HepG2 (cell line): ENCODE results near the gene GNGT2. TPM values are rescaled to one million over a fixed set of nuclear protein-coding genes. Genes with fewer than 3 reads are reported as not detected.

ENCODE experiments used
- ATAC-seq: fragments of 200-7000 bp; cut with Tn5 transposase; 3 replicates; pipeline ENCODE4 v1.9.1; 2020; ENCODE audit warnings: mild to moderate bottlenecking, moderate library complexity
- BruUV-seq: library from RNA; stranded (reverse); fragments of 400-500 nt; replicated peaks from 2 replicates; lab custom pipeline; 2021; lab: Mats Ljungman, UMichigan
- CTCF ChIA-PET: fragments of 300-600 bp; formaldehyde crosslinking; extraction: SDS; loops from one replicate; lab custom pipeline; 2021; ENCODE audit warnings: low total read pairs, inconsistent platforms, low intra/inter-chr PET ratio; lab: Yijun Ruan, JAX
- POLR2A ChIA-PET: fragments of 350-600 bp; sonication (Branson Sonifier 250); formaldehyde crosslinking; loops from one replicate; lab custom pipeline; 2020; ENCODE audit warnings: antibody characterized with exemption, inconsistent platforms; lab: Yijun Ruan, JAX
- DNase-seq: peaks from one replicate; pipeline ENCODE4 v3.0.0-alpha.2; 2015; ENCODE audit warnings: low spot score
- FAIRE-seq: peaks from 3 replicates; lab custom pipeline; 2011; peaks lifted over from hg19 to GRCh38; lab: Jason Lieb, UNC
- H2AFZ ChIP-seq: one replicate; pipeline ENCODE4 v1.6.1; 2011; ENCODE audit warnings: low read length, inconsistent platforms
- H3K27ac ChIP-seq: fragments of 300-600 bp; 3 replicates; pipeline ENCODE4 v1.8.0; 2011; ENCODE audit warnings: mixed run types, mild to moderate bottlenecking, mixed read lengths, low read length, inconsistent platforms; ENCODE audit not compliant: insufficient read depth; ENCODE audit errors: extremely low read length
- H3K27me3 ChIP-seq, 2 experiments: fragments of 200-600 bp in 1 of 2; 2 replicates in 1 of 2; 3 replicates in 1 of 2; pipeline versions ENCODE4 v1.6.0 to v1.8.0; 2011; ENCODE audit warnings: low read length in 2 of 2, mild to moderate bottlenecking in 2 of 2, moderate library complexity in 2 of 2, inconsistent platforms in 1 of 2; ENCODE audit not compliant: insufficient read depth in 2 of 2, control insufficient read depth in 1 of 2
- H3K36me3 ChIP-seq, 2 experiments: fragments of 200-600 bp in 1 of 2; replicated peaks in 1 of 2; 2 replicates in 1 of 2; 3 replicates in 1 of 2; pipeline versions ENCODE4 v1.5.1 to v1.8.0; 2011; ENCODE audit warnings: low read length in 2 of 2, inconsistent platforms in 1 of 2; ENCODE audit not compliant: insufficient read depth in 2 of 2, control insufficient read depth in 1 of 2
- H3K4me1 ChIP-seq: 2 replicates; pipeline ENCODE4 v1.5.1; 2012; ENCODE audit warnings: low read length, inconsistent platforms; ENCODE audit not compliant: insufficient read depth
- H3K4me2 ChIP-seq: 2 replicates; pipeline ENCODE4 v1.6.0; 2011; ENCODE audit warnings: low read depth, low read length, inconsistent platforms
- H3K4me3 ChIP-seq, 3 experiments: fragments of 200-600 bp in 1 of 3; sonication (generic), shearing (Covaris generic) in 1 of 3; replicated peaks in 1 of 3; 2 replicates each; pipeline ENCODE4 v1.5.1; 2011 to 2016; ENCODE audit warnings: low read length in 3 of 3, inconsistent platforms in 2 of 3, low read depth in 2 of 3, mild to moderate bottlenecking in 2 of 3, control low read depth in 1 of 3, mixed read lengths in 1 of 3; ENCODE audit not compliant: insufficient read depth in 1 of 3
- H3K79me2 ChIP-seq: one replicate; pipeline ENCODE4 v1.6.1; 2011; ENCODE audit warnings: low read length, inconsistent platforms; ENCODE audit not compliant: insufficient read depth
- H3K9ac ChIP-seq: 2 replicates; pipeline ENCODE4 v1.6.0; 2011; ENCODE audit warnings: mild to moderate bottlenecking, low read depth, low read length, inconsistent platforms; ENCODE audit not compliant: insufficient read depth
- H3K9me3 ChIP-seq: 2 replicates; pipeline ENCODE4 v1.5.1; 2012; ENCODE audit warnings: mild to moderate bottlenecking, low read length
- H4K20me1 ChIP-seq: 2 replicates; pipeline ENCODE4 v1.6.0; 2011; ENCODE audit warnings: inconsistent platforms, mild to moderate bottlenecking, low read length, moderate library complexity; ENCODE audit not compliant: insufficient read depth
- ATF1 ChIP-seq: IDR thresholded peaks from 2 replicates; pipeline ENCODE4 v1.6.1; 2016; ENCODE audit warnings: mild to moderate bottlenecking, control low read depth
- ATF5 ChIP-seq: sonication (generic); formaldehyde crosslinking; IDR thresholded peaks from 2 replicates; pipeline ENCODE4 v1.4.0; 2020; ENCODE audit warnings: mild to moderate bottlenecking, low read depth, missing genetic modification reagents
- HDAC2 ChIP-seq: sonication (generic); formaldehyde crosslinking; IDR thresholded peaks from 2 replicates; pipeline ENCODE4 v1.4.0; 2020; ENCODE audit warnings: missing genetic modification reagents
- HOXA7 ChIP-seq: sonication (generic); formaldehyde crosslinking; IDR thresholded peaks from 2 replicates; pipeline ENCODE4 v1.8.1; 2022; ENCODE audit warnings: mild to moderate bottlenecking, missing genetic modification reagents, moderate library complexity
- KDM1A ChIP-seq: IDR thresholded peaks from 2 replicates; pipeline ENCODE4 v1.6.1; 2016; ENCODE audit warnings: missing compliant biosample characterization
- KDM4B ChIP-seq: sonication (generic); formaldehyde crosslinking; IDR thresholded peaks from 2 replicates; pipeline ENCODE4 v1.4.0; 2020; ENCODE audit warnings: missing genetic modification reagents
- PRDM4 ChIP-seq: sonication (generic); formaldehyde crosslinking; IDR thresholded peaks from 2 replicates; pipeline ENCODE4 v1.9.0; 2021; ENCODE audit warnings: missing genetic modification reagents, borderline replicate concordance
- SIX4 ChIP-seq: sonication (generic); formaldehyde crosslinking; IDR thresholded peaks from 2 replicates; pipeline ENCODE4 v1.4.0; 2020; ENCODE audit warnings: missing genetic modification reagents
- TERF1 ChIP-seq: sonication (generic); formaldehyde crosslinking; IDR thresholded peaks from 2 replicates; pipeline ENCODE4 v1.8.0; 2022; ENCODE audit warnings: mild to moderate bottlenecking, missing genetic modification reagents, moderate library complexity
- ZBTB33 ChIP-seq: sonication (generic); formaldehyde crosslinking; IDR thresholded peaks from 2 replicates; pipeline ENCODE4 v1.4.0; 2020; ENCODE audit warnings: missing genetic modification reagents
- ZNF121 ChIP-seq: sonication (generic); formaldehyde crosslinking; IDR thresholded peaks from 2 replicates; pipeline ENCODE4 v1.5.0; 2020; ENCODE audit warnings: mild to moderate bottlenecking, missing genetic modification reagents
- ZSCAN12 ChIP-seq: sonication (generic); formaldehyde crosslinking; IDR thresholded peaks from 2 replicates; pipeline ENCODE4 v1.9.0; 2021; ENCODE audit warnings: mild to moderate bottlenecking, missing genetic modification reagents
- ZZZ3 ChIP-seq: sonication (generic); formaldehyde crosslinking; IDR thresholded peaks from 2 replicates; pipeline ENCODE4 v1.4.0; 2020; ENCODE audit warnings: missing genetic modification reagents, mild to moderate bottlenecking, borderline replicate concordance
- WGBS: methylation state at CpG from one replicate; pipeline ENCODE4 v1.1.6; 2017; ENCODE audit warnings: low lambda C conversion rate; 5-methylcytosine and 5-hydroxymethylcytosine counted together
- in situ Hi-C: cut with HindIII; loops from 2 replicates; pipeline ENCODE4 v1.10.0; 2017; ENCODE audit warnings: low pct_unique_long_range_greater_than_20kb; ENCODE audit not compliant: extremely low pct_ligation_motif_present
- intact Hi-C: fragments of 100-400 bp; cut with micrococcal nuclease; formaldehyde crosslinking; loops from one replicate; pipeline ENCODE4 v1.10.0; 2022; ENCODE audit not compliant: unreplicated experiment
- polyA plus RNA-seq, 8 experiments: library from polyadenylated mRNA; depleted of rRNA in 3 of 8; stranded (reverse) in 7 of 8; unstranded in 1 of 8; fragments of >200 nt; fragmentation: Illumina TruSeq in 4 of 8; extraction: Trizol in 4 of 8; gene quantifications; 2 replicates each; pipeline versions ENCODE4 v1.2.1 to v1.2.3, GENCODE V29; 2011 to 2016; ENCODE audit warnings: low read depth in 4 of 8, missing spikeins in 1 of 8, mixed read lengths in 1 of 8; ENCODE audit not compliant: insufficient read depth in 1 of 8
- total RNA-seq, 5 experiments: library from RNA; depleted of rRNA; stranded (reverse); fragments of >200 nt; fragmentation: Illumina TruSeq; extraction: Trizol; gene quantifications; 2 replicates each; pipeline ENCODE4 v1.2.3, GENCODE V29; 2016; ENCODE audit warnings: low read depth in 1 of 5

Gene GNGT2
- total and polyA plus RNA-seq, 2 of the 13 experiments (the other 11 are each of a cell fraction or from before 2014, with no cell fraction given) = not detected

- H3K36me3 ChIP-seq = no peaks in the 10 kb centered on the region
- H3K79me2 ChIP-seq = no peaks in the 10 kb centered on the region
- no peaks in the 10 kb centered on the region for H3K9me3 ChIP-seq
- no peak overlapping the region for H3K4me2 ChIP-seq
- no TSS peak for BruUV-seq
- intact Hi-C loops (no loop called here), in situ Hi-C loops (no loop called here)
- FAIRE-seq (no peak), ATAC-seq (no peak), DNase-seq (no peak)
- no peak for TF ChIP-seq PRDM4 (CRISPR knock-in tag)
- H3K9ac ChIP-seq = no peak overlapping the region
- CTCF ChIA-PET = no interaction called here
- no peak overlapping the region for H3K27ac ChIP-seq
- H3K4me3 ChIP-seq = no peak overlapping the region
- H4K20me1 ChIP-seq = no peaks in the 10 kb centered on the region
- H3K4me1 ChIP-seq = peaks cover 13% of the 10 kb centered on the region
- H3K27me3 ChIP-seq = peaks cover 2 to 25% of the 10 kb centered on the region in 2 experiments; a peak in 4 of 5 replicates
- no peak overlapping the region for H2AFZ ChIP-seq
- 83% methylated on average over 3 of the region's 3 CpGs for WGBS
- POLR2A ChIA-PET = no interaction called here
These were observed 48.0 kb upstream of the GNGT2 start for GRCh38 chr17:49258394-49258793.

GRCh38 chr17:49255125-49255524 is 44.8 kb upstream of the GNGT2 start:
- POLR2A ChIA-PET = no interaction called here
- CTCF ChIA-PET = no interaction called here
- FAIRE-seq (no peak), DNase-seq (no peak), ATAC-seq (no peak)
- no peaks in the 10 kb centered on the region for H4K20me1 ChIP-seq
- BruUV-seq = no TSS peak
- no peak overlapping the region for H3K4me2 ChIP-seq
- H3K4me3 ChIP-seq = no peak overlapping the region
- WGBS = 35% methylated on average over 5 of the region's 5 CpGs
- in situ Hi-C loops = no loop called here
- no peaks in the 10 kb centered on the region for H3K9me3 ChIP-seq
- intact Hi-C loops = no loop called here
- H3K4me1 ChIP-seq = peaks cover 12% of the 10 kb centered on the region
- no peak overlapping the region for H3K9ac ChIP-seq
- no peak overlapping the region for H2AFZ ChIP-seq
- no peaks in the 10 kb centered on the region for H3K36me3 ChIP-seq
- H3K79me2 ChIP-seq = no peaks in the 10 kb centered on the region
- no peak overlapping the region for H3K27ac ChIP-seq
- H3K27me3 ChIP-seq = peaks cover 0 to 18% of the 10 kb centered on the region in 2 experiments
- TF ChIP-seq ZNF121 (CRISPR knock-in tag) = no peak
- no peak for TF ChIP-seq ZBTB33 (CRISPR knock-in tag)
- TF ChIP-seq KDM1A (CRISPR knock-in tag) = no peak
- no peak for TF ChIP-seq KDM4B
- TF ChIP-seq HDAC2 (CRISPR knock-in tag) = no peak
- no peak for TF ChIP-seq ZZZ3
- no peak for TF ChIP-seq SIX4
- TF ChIP-seq HOXA7 (CRISPR knock-in tag) = no peak
- no peak for TF ChIP-seq ZSCAN12 (CRISPR knock-in tag)
- no peak for TF ChIP-seq TERF1 (CRISPR knock-in tag)
- TF ChIP-seq ATF1 (CRISPR knock-in tag) = no peak
- TF ChIP-seq ATF5 (CRISPR knock-in tag) = no peak
